Measurements from ENCODE around the gene ANGEL2. TPM values are rescaled to one million over a fixed set of nuclear protein-coding genes. Genes with fewer than 3 reads are reported as not detected.

The ANGEL2 gene
- total RNA-seq, 1 experiment from 2014 or later = 25.5 TPM

GRCh38 chr1:212974711-212975110 is 41.0 kb downstream of the ANGEL2 start:
- Histone ChIP-seq H3K4me2 (ENCODE audit: low read length) (no peak overlapping the region), H3K27me3 (ENCODE audit: insufficient read depth, low read length) (no peaks in the 10 kb centered on the region), H3K4me3 (replicated peaks in 1 of 2; ENCODE audit: low read depth in 1 of 2, low read length in 2 of 2) (no peak overlapping the region), H3K4me1 (ENCODE audit: control insufficient read depth in 1 of 2, insufficient read depth in 2 of 2, low read length in 2 of 2) (no peaks in the 10 kb centered on the region), H3K36me3 (ENCODE audit: control insufficient read depth in 1 of 2, insufficient read depth in 2 of 2, low read length in 2 of 2) (no peaks in the 10 kb centered on the region; a peak in 1 of 4 replicates), H3K9me3 (ENCODE audit: control insufficient read depth in 1 of 2, insufficient read depth in 1 of 2, low read depth in 1 of 2, low read length in 2 of 2) (no peaks in the 10 kb centered on the region), H3K9ac (ENCODE audit: low read length) (no peak overlapping the region), H2AFZ (ENCODE audit: low read depth, low read length, poor library complexity, severe bottlenecking) (no peak overlapping the region), H4K20me1 (ENCODE audit: insufficient read depth) (no peaks in the 10 kb centered on the region), H3K79me2 (ENCODE audit: insufficient read depth, low read length) (no peaks in the 10 kb centered on the region), H3K9me2 (ENCODE audit: insufficient read depth) (no peaks in the 10 kb centered on the region), H3K27ac (ENCODE audit: low read depth, low read length) (no peak overlapping the region)
- ATAC-seq (no peak), DNase-seq (ENCODE audit: low read depth, low spot score) (no peak)
- TF ChIP-seq CEBPB (IDR thresholded peaks at IDR 0.05; ENCODE audit: low read depth) (no peak), ELF1 (IDR thresholded peaks at IDR 0.05; ENCODE audit: borderline replicate concordance, low read depth) (no peak), SIN3A (IDR thresholded peaks at IDR 0.05; ENCODE audit: low read depth) (no peak), ZNF274 (IDR thresholded peaks at IDR 0.05; ENCODE audit: low read depth, low read length) (no peak), TCF7L2 (IDR thresholded peaks at IDR 0.05; ENCODE audit: borderline replicate concordance, extremely low read depth, insufficient read depth, insufficient read length) (no peak), EGR1 (IDR thresholded peaks at IDR 0.05; ENCODE audit: low read depth) (no peak), CTCF (IDR thresholded peaks at IDR 0.05 in 2 of 3, conservative IDR thresholded peaks at IDR 0.05 in 1 of 3; ENCODE audit: borderline replicate concordance in 1 of 3, insufficient read depth in 1 of 3, low read depth in 2 of 3, low read length in 2 of 3) (no peak), EZH2phosphoT487 (IDR thresholded peaks at IDR 0.05; ENCODE audit: borderline replicate concordance) (no peak), ZFX (IDR thresholded peaks at IDR 0.05) (no peak), RAD21 (IDR thresholded peaks at IDR 0.05; ENCODE audit: low read depth) (no peak), ATF3 (IDR thresholded peaks at IDR 0.05) (no peak), REST (IDR thresholded peaks at IDR 0.05; ENCODE audit: low read depth) (no peak)
- ChIA-PET RAD21 (ENCODE audit: low non-redundant PET in 1 of 2, low total read pairs in 2 of 2, uncharacterized antibody in 2 of 2, unreplicated experiment in 2 of 2) (no interaction called here), POLR2A (no interaction called here), CTCF (no interaction called here)
- intact Hi-C loops (cut with micrococcal nuclease) = no loop called here
- BruUV-seq (replicated peaks) = no TSS peak

All from HCT116 (cell line).